ENCODE measurements around the gene SDCCAG8. TPM values are rescaled to one million over a fixed set of nuclear protein-coding genes. Genes with fewer than 3 reads are reported as not detected.

SDCCAG8 gene
- total RNA-seq, 1 donor from 2014 or later: 31.6 TPM

DNA sequence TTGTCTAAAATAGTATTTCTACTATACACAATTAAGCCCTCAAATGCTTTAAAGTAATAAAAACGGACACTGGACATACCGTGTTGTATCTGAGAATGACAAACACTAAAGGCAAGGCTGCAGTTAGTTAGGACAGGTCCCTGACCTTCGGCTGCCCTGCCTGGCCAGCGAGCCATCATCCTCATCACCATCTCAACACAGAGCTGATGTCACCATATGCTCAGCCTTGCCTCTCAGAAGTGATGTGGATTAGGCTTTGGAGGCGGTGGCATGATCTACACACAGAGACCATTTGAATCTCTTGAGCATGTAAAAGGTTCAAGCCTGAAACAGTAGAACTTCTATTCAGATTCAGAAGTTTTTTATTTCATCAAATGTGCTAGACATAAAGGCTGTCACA, 244.7 kb downstream of the SDCCAG8 start:
- Mint-ChIP-seq H3K27ac (no peak overlapping the region), H3K9me3 (ENCODE audit: low read depth) (no peaks in the 10 kb centered on the region), H3K36me3 (ENCODE audit: insufficient read depth) (peaks cover 8% of the 10 kb centered on the region), H3K27me3 (no peaks in the 10 kb centered on the region), H3K4me3 (ENCODE audit: low read depth) (no peak overlapping the region), H3K4me1 (ENCODE audit: low read depth) (peaks cover 5% of the 10 kb centered on the region)
- no peak for DNase-seq (ENCODE audit: low spot score, unreplicated experiment)
- no peak for TF ChIP-seq CTCF (IDR thresholded peaks at IDR 0.05; ENCODE audit: unreplicated experiment)

- no peak for TF ChIP-seq CTCF (IDR thresholded peaks at IDR 0.05; ENCODE audit: unreplicated experiment)
- no peak overlapping the region for H3K4me3 Mint-ChIP-seq (ENCODE audit: low read depth)
- H3K27ac Mint-ChIP-seq: no peak overlapping the region
- H3K4me1 Mint-ChIP-seq (ENCODE audit: low read depth): peaks cover 5% of the 10 kb centered on the region
- no peak for DNase-seq (ENCODE audit: low spot score, unreplicated experiment)
- H3K36me3 Mint-ChIP-seq (ENCODE audit: insufficient read depth): peaks cover 6% of the 10 kb centered on the region
- H3K27me3 Mint-ChIP-seq: no peaks in the 10 kb centered on the region
- H3K9me3 Mint-ChIP-seq (ENCODE audit: low read depth): no peaks in the 10 kb centered on the region
Measured at GRCh38 chr1:243501002-243501401, 245.2 kb downstream of the SDCCAG8 start.

DNA sequence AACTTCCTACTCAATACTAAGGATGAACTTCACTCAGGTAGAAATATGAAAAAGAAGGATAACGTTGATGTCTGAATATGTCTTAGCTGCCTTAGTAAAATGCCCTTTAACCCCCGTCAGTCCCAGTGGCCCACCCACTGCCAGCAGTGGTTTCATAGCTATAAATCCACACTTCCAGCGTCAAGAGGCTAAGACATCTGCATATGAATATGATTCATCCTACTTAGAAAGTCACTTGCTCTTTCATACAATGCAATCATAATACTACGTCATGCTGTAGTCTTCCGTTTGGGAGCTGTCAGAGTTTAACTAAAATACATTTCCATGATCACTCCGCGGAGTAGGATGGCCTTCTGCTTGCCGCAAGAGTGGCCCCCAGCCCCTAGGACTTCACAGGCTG, 247.3 kb downstream of the SDCCAG8 start:
- Mint-ChIP-seq H3K4me1 (ENCODE audit: low read depth) (peaks cover 4% of the 10 kb centered on the region), H3K36me3 (ENCODE audit: insufficient read depth) (peaks cover 4% of the 10 kb centered on the region), H3K27me3 (no peaks in the 10 kb centered on the region), H3K4me3 (ENCODE audit: low read depth) (no peak overlapping the region), H3K27ac (no peak overlapping the region), H3K9me3 (ENCODE audit: low read depth) (no peaks in the 10 kb centered on the region)
- DNase-seq (ENCODE audit: low spot score, unreplicated experiment): no peak
- no peak for TF ChIP-seq CTCF (IDR thresholded peaks at IDR 0.05; ENCODE audit: unreplicated experiment)

DNA sequence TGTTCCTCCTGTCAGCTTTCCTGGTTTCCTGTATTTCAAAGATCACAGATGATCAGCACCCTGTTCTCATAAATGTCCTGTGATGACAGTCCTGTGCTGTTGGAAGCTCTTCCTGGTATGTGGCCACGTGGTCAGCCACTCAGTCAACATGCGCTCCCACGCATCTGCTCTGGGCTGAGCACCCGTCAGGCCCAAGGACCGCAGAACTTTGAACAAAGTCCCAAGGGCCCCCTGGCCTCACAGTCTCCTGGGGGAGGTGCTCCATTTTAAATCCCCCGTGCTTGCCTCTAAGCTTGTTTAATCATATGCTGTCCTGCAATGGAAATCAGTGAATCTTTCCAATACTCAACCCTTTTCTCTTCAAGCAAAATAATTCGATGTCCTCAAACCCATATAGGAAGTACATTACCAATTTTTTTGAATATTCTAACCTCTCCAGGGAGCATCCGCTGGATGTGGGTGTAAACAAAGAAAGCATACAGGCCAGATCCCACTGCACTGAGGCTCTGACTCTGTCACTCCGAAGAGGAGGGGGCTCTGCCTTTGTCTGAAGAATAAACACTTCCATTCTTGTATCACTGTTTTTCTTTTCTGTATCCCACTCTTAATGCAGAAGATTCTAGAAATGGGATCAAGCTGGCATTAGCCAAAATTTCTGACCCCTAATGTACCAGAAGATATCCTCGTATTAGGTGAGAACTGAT, 250.3 kb downstream of the SDCCAG8 start:
- no peak for DNase-seq (ENCODE audit: low spot score, unreplicated experiment)
- H3K27ac Mint-ChIP-seq: no peak overlapping the region
- no peaks in the 10 kb centered on the region for H3K27me3 Mint-ChIP-seq
- TF ChIP-seq CTCF (IDR thresholded peaks at IDR 0.05; ENCODE audit: unreplicated experiment): no peak
- no peaks in the 10 kb centered on the region for H3K9me3 Mint-ChIP-seq (ENCODE audit: low read depth)
- H3K4me1 Mint-ChIP-seq (ENCODE audit: low read depth): no peaks in the 10 kb centered on the region
- no peak overlapping the region for H3K4me3 Mint-ChIP-seq (ENCODE audit: low read depth)
- H3K36me3 Mint-ChIP-seq (ENCODE audit: insufficient read depth): peaks cover under 1% of the 10 kb centered on the region

DNA sequence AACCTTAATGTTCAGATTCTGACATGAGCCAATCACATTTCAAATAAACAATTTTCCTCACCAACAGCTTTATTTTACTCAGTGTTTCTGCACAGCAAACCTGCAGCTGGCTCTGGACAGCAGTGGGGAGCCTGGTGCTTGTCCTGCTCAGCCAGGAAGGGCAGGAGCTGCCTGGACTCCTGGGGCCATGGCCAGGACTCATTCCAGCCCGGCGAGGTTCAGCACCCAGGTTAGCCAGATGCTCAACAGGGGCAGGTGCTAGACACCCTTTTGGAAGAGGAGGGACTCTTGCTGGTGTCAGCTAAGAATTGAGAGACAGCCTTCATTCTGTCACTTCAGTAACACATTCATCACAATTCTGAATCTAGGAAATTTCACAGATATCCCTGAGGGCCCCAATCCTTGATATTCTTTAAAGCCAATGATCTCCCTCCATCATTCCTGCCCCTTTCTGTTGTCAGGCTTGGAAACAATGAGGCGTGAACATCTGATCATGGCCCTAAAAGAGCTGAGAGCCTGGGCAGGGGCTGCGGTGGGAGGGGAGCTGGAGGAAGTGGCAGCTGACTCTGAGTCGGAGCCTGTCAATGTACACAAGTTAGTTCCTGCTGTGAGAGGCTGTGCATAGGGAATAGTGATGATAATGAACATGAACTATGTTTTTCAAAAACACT, 251.3 kb downstream of the SDCCAG8 start:
- H3K9me3 Mint-ChIP-seq (ENCODE audit: low read depth): no peaks in the 10 kb centered on the region
- H3K4me3 Mint-ChIP-seq (ENCODE audit: low read depth): no peak overlapping the region
- H3K27me3 Mint-ChIP-seq: no peaks in the 10 kb centered on the region
- H3K27ac Mint-ChIP-seq: no peak overlapping the region
- TF ChIP-seq CTCF (IDR thresholded peaks at IDR 0.05; ENCODE audit: unreplicated experiment): no peak
- DNase-seq (ENCODE audit: low spot score, unreplicated experiment): no peak
- H3K4me1 Mint-ChIP-seq (ENCODE audit: low read depth): no peaks in the 10 kb centered on the region
- peaks cover 2% of the 10 kb centered on the region for H3K36me3 Mint-ChIP-seq (ENCODE audit: insufficient read depth)
